ENCODE data around the gene GPR87. TPM values are rescaled to one million over a fixed set of nuclear protein-coding genes. Genes with fewer than 3 reads are reported as not detected.

GPR87 gene, protein sequence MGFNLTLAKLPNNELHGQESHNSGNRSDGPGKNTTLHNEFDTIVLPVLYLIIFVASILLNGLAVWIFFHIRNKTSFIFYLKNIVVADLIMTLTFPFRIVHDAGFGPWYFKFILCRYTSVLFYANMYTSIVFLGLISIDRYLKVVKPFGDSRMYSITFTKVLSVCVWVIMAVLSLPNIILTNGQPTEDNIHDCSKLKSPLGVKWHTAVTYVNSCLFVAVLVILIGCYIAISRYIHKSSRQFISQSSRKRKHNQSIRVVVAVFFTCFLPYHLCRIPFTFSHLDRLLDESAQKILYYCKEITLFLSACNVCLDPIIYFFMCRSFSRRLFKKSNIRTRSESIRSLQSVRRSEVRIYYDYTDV
- total RNA-seq: not detected

GRCh38 chr3:151316267-151316991, at the start of gene GPR87:
Gene GPR87, minus strand, starts transcription at chr3:151316820. Its CDS starts 16,720 bp downstream, at chr3:151300100.
- Histone ChIP-seq H3K4me1 (no peaks in the 10 kb centered on the region), H3K9me3 (no peaks in the 10 kb centered on the region), H3K27ac (no peak within 1 kb of the TSS), H3K4me3 (no peak within 1 kb of the TSS), H3K36me3 (no peaks in the 10 kb centered on the region), H3K27me3 (no peaks in the 10 kb centered on the region)
- 65 to 72% methylated on average over 5 to 7 of the region's 7 CpGs for WGBS, 2 donors (ENCODE audit: low coverage in 1 of 2)
- TF ChIP-seq POLR2AphosphoS5 (IDR thresholded peaks at IDR 0.05) (no peak), EP300 (IDR thresholded peaks at IDR 0.05; ENCODE audit: low read depth) (no peak), POLR2A (IDR thresholded peaks at IDR 0.05) (no peak)
- TF ChIP-seq, protein P1, sequence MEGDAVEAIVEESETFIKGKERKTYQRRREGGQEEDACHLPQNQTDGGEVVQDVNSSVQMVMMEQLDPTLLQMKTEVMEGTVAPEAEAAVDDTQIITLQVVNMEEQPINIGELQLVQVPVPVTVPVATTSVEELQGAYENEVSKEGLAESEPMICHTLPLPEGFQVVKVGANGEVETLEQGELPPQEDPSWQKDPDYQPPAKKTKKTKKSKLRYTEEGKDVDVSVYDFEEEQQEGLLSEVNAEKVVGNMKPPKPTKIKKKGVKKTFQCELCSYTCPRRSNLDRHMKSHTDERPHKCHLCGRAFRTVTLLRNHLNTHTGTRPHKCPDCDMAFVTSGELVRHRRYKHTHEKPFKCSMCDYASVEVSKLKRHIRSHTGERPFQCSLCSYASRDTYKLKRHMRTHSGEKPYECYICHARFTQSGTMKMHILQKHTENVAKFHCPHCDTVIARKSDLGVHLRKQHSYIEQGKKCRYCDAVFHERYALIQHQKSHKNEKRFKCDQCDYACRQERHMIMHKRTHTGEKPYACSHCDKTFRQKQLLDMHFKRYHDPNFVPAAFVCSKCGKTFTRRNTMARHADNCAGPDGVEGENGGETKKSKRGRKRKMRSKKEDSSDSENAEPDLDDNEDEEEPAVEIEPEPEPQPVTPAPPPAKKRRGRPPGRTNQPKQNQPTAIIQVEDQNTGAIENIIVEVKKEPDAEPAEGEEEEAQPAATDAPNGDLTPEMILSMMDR (IDR thresholded peaks at IDR 0.05): no peak
- DNase-seq: no peak
- intact Hi-C loops (cut with DNase I; ENCODE audit: low total_unique reads): no loop called here
- in situ Hi-C loops (cut with MboI; ENCODE audit: low pct_ligation_motif_present in 1 of 4, low pct_unique_long_range_greater_than_20kb in 1 of 4, low sequenced_read_pairs in 3 of 4): no loop called here

GRCh38 chr3:151362751-151363174, 46.1 kb upstream of the GPR87 start:
- WGBS, 2 donors (ENCODE audit: low coverage in 1 of 2): 75 to 79% methylated on average over 3 of the region's 3 CpGs
- in situ Hi-C loops (cut with MboI; ENCODE audit: low pct_ligation_motif_present in 1 of 4, low pct_unique_long_range_greater_than_20kb in 1 of 4, low sequenced_read_pairs in 3 of 4) (no loop called here), intact Hi-C loops (cut with DNase I; ENCODE audit: low total_unique reads) (no loop called here)

DNA sequence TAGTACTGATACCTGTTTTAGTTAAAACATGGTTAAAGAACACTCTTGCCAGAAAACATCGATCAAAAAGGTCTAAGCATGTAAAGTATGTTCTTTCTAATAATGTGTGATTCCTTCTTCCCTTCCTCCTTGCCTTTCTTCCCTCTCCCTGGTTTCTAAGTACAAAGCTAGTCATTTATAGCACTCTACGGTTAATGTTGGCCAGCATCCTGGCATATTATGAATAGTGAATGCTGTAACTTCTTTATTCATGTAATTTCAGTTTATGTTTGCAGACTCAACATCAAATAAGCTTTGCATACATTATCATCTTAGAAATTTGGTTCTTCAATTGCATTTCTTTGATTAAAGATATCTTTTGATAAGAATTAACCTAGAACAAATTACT, 40.8 kb upstream of the GPR87 start:
- WGBS, 2 donors (ENCODE audit: low coverage in 1 of 2): 56 to 59% methylated on average over 2 of the region's 2 CpGs
- DNase-seq: no peak
- H3K9me3 ChIP-seq: no peaks in the 10 kb centered on the region
- no peaks in the 10 kb centered on the region for H3K36me3 ChIP-seq
- in situ Hi-C loops (cut with MboI; ENCODE audit: low pct_ligation_motif_present in 1 of 4, low pct_unique_long_range_greater_than_20kb in 1 of 4, low sequenced_read_pairs in 3 of 4): no loop called here
- H3K27ac ChIP-seq: no peak overlapping the region
- no peaks in the 10 kb centered on the region for H3K4me1 ChIP-seq
- no peaks in the 10 kb centered on the region for H3K27me3 ChIP-seq
- intact Hi-C loops (cut with DNase I; ENCODE audit: low total_unique reads): no loop called here
- H3K4me3 ChIP-seq: no peak overlapping the region
- no peak for TF ChIP-seq POLR2A (IDR thresholded peaks at IDR 0.05)
- TF ChIP-seq POLR2AphosphoS5 (IDR thresholded peaks at IDR 0.05): no peak
- TF ChIP-seq, protein P1 (IDR thresholded peaks at IDR 0.05): no peak
- TF ChIP-seq EP300 (IDR thresholded peaks at IDR 0.05; ENCODE audit: low read depth): no peak

More at GRCh38 chr3:151362751-151363174, 46.1 kb upstream of the GPR87 start:
- DNase-seq: no peak
- TF ChIP-seq EP300 (IDR thresholded peaks at IDR 0.05; ENCODE audit: low read depth) (no peak), POLR2AphosphoS5 (IDR thresholded peaks at IDR 0.05) (no peak), POLR2A (IDR thresholded peaks at IDR 0.05) (no peak)
- TF ChIP-seq, protein P1 (IDR thresholded peaks at IDR 0.05): no peak
- Histone ChIP-seq H3K4me1 (no peaks in the 10 kb centered on the region), H3K9me3 (no peaks in the 10 kb centered on the region), H3K36me3 (no peaks in the 10 kb centered on the region), H3K27me3 (no peaks in the 10 kb centered on the region), H3K4me3 (no peak overlapping the region), H3K27ac (no peak overlapping the region)

DNA sequence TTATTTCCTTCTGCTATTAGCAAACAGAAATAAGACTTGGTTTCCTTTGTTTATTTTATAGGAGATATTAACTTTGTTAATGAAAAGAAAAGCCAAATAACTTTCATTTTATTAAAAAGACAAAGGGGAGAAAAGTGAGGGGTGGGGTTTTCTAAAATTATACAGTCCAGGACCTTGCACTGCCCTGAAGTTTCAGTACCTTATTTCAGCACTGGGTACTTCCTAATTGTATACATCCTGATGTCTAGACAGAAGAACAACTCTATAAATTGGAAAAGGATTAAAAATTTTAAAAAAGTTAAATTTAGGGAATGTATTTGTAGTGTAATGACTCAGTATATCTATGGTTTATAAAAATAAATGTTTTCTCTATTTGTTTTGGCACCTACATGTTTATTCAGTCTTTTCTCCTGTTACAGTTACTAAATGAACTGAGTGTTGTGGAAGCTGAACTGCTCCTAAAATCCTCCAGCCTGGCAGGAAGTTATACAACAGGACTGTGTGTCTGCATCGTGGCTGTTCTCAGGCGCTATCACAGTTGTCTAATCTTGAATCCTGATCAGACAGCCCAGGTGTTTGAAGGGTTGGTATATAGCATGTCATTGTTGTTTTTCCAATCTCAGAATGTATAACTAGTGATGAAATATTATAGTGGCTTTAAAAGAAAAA, 40.3 kb upstream of the GPR87 start:
- Histone ChIP-seq H3K27ac (no peak overlapping the region), H3K27me3 (no peaks in the 10 kb centered on the region), H3K36me3 (no peaks in the 10 kb centered on the region), H3K9me3 (no peaks in the 10 kb centered on the region), H3K4me1 (no peaks in the 10 kb centered on the region), H3K4me3 (no peak overlapping the region)
- intact Hi-C loops (cut with DNase I; ENCODE audit: low total_unique reads) (no loop called here), in situ Hi-C loops (cut with MboI; ENCODE audit: low pct_ligation_motif_present in 1 of 4, low pct_unique_long_range_greater_than_20kb in 1 of 4, low sequenced_read_pairs in 3 of 4) (no loop called here)
- no peak for DNase-seq
- 21 to 26% methylated on average over 2 of the region's 2 CpGs for WGBS, 2 donors (ENCODE audit: low coverage in 1 of 2)
- TF ChIP-seq POLR2A (IDR thresholded peaks at IDR 0.05): no peak
- no peak for TF ChIP-seq POLR2AphosphoS5 (IDR thresholded peaks at IDR 0.05)
- TF ChIP-seq, protein P1 (IDR thresholded peaks at IDR 0.05): no peak
- TF ChIP-seq EP300 (IDR thresholded peaks at IDR 0.05; ENCODE audit: low read depth): no peak
